GM18526 (cell line): ENCODE results near the gene SCGB2B2.

Experiments used
- POLR2A ChIP-seq: IDR thresholded peaks from 3 replicates; pipeline ENCODE4 v1.6.1; 2011; ENCODE audit not compliant: insufficient read length; ENCODE audit errors: extremely low read depth

The SCGB2B2 gene, protein sequence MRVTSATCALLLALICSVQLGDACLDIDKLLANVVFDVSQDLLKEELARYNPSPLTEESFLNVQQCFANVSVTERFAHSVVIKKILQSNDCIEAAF

DNA sequence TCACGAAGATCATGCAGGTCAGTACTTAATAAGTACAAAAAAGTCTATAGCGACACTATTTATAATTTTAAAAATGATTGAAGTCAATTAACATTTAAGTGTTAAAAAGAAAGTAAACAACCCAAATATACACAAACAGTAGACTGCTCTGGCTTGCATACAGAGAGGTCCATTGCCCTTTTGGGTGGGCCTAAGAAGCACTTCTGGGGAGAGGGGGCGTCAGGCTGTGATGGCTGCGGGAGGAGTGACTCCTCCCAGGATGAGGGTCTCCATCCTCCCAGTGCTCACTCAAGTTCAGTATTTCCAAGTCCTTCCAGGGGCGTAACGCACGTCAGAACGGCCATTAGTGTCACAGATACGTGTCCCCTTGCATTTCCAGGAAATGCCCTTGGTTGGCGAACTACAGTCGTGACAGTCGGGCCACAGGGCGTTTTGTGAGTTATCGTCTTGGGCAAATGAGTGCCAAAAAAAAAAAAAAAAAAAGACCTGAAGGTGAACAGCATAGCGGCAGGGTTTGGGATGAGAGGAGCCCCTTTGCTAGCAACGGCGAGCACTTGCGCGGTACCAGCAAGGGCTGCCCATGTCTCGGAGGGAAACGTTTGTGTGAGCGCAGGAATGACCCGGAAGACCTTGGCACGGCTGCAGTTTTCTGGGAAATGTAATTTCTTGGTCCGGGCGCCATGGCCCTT is at the start of gene SCGB2B2:
SCGB2B2 (minus strand) TSS at position 463 of the 689 bp plus-strand sequence. CDS start 82,596 bp downstream, outside the sequence.
- TF ChIP-seq POLR2A: no peak

DNA sequence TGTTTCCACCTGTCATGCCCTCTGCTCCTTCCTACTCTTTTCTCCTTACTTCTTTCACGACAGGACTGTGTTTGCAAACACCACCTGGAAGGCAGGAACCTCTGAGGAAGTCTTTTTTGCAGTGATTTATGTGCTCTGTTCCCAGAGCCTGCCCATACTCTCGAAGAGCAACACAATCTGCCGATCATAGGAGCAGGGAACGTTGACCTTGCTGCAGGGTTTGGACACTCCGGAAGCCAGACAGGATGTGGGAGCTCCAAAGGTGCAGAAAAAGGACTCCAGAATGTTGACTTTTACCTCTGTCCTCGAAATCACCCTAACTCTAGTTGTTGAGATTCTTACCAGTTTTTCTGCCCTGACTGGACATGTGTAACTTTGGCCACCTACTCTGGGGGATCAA is 48.4 kb upstream of the SCGB2B2 start:
- TF ChIP-seq POLR2A: no peak

DNA sequence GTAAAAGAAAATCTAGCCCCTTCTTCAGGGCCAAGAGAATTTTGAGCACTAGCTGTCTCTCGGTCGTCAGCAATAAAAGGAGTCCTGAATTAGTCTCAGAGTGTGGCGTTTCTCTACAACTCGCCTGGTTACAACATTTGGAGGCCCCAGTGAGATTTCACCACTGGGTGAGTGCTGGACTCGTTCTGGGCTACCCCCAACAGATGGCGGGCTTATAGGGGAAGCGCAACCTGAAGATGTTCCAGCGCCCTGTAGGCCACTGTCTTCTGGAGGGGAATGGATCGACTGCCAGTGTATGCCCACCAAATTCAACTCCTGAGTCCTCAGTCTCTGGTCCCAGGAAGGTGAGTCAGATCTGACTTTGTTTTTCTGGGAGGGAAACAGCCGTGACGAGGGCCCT is 45.4 kb upstream of the SCGB2B2 start:
- no peak for TF ChIP-seq POLR2A

DNA sequence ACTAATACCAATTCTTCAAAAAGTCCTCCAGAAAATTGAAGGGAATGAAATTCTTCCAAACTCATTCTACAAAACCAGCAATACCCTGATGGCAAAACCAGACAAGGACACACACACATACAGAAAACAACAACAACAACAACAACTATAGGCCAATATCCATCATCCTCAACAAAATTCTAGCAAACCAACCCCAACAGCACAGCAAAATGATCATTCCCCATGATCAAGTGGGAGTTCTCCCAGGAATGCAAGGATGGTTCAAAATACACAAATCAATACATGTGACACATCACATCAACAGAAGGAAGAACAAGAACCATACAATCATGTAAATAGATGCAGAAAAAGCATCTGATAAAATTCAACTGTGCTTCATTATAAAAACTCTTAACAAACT is 38.4 kb upstream of the SCGB2B2 start:
- TF ChIP-seq POLR2A: no peak

DNA sequence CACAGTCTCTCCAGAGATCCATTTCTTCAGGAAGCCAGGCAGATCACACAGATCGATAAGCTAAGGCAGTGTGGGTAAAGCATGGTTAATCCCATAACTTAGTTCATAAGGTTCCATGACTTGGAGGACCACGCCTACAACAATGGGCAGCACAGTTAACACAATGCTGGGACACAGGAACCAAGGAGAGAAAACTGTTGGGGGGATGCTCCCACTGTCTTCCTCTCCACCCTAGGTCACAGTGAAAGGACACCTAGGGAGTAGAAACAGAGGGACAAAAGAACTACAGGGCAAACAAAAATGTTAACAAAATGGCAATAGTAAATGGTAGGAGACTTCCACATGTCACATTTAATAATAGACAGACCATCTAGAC is 36.3 kb upstream of the SCGB2B2 start:
- TF ChIP-seq POLR2A: no peak

DNA sequence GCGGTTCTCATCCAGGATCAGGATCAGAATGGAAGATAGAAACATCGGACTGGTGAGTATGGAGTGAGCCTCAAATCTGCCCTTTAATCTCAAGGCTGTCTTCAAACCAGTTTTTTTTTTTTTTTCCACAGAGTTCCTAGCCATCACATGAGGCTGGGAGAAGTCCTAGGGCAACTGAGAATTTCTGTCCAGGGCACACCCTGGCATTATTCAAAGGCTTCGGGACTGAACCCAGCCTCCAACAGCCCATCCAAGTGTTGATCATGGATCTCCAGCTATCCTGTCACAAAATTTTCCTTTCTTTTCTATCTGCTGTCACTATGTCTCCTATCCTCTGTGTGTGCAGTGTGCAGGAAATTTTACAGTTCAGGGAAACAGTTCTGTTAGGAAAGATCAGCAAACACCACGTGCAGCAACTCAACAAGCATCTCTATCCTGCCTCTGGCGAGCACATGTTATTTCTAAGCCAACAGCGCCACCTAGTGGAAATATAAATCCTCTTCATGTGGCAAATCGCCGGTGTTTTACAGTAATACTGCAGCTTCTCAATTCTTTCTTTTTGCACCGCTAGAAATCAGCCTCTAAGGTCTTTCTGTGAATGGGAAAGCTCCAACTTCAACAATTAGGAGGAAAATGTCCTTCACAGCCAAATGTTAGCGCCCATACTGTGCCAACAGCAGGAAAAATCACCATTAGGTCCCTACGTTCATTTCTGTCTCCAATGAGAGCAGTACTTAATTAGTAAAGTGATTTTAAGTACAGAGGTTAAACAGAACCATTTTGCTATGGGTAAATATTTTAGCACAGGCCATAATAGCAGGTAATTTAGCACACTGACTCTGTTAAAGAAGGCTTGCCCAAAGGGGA is 35.7 kb upstream of the SCGB2B2 start:
- TF ChIP-seq POLR2A: no peak

DNA sequence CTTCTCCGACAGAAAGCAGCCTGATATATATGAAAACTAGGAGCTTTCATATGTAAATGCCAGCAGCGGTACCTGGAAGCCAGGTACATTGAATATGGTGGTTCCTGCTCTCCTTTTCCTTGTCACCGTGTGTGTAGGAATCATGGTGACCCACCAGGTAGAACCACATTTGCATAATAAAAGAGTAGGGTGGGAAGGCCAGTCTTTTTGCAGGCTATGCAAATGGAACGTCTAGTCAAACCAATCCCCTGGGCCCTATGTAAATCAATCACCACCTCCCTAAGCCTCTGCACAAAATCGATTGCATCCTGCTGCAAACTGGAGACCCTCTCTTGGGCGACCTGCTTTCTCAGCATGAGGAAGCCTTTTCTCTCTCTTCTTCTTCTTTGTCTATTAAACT is 34.9 kb upstream of the SCGB2B2 start:
- no peak for TF ChIP-seq POLR2A

DNA sequence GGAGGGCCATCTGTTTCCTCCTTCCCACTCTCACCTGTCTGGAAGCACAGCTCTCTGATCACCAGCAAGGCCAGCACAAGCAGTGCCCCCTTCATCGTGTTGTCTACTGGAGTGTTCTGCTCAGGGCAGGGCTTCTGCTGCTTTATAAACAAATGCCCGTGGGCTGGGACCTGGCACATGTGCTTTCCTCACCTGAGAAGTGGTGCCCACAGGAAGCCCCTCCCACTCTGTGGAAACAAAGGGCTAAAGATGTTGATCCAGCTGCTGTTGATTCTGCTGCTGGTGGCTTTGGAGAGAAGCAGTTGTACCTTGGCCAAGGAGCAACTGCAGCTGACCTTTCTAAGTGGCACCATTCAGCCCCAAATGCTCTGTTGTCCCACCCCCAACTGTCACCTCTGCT is 30.7 kb upstream of the SCGB2B2 start:
- no peak for TF ChIP-seq POLR2A

DNA sequence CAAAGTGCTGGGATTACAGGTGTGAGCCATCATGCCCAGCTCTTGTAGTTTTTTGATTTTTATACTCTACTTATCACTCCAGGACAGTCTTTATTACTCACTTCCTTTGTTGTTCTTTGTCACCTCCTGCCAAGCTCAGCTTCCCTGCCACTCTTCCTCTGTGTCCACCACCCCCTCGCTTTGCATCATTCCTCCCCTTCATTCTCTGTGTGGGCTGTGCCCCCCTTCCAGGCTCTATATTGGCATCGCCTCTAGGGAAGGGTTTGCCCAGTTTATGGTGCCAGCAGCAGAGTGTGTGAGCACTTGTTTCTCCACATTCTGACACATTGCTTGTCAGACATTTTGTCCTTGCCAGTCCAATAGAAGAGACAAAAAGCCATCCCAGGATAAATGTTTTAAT is 15.6 kb upstream of the SCGB2B2 start:
- TF ChIP-seq POLR2A: no peak

DNA sequence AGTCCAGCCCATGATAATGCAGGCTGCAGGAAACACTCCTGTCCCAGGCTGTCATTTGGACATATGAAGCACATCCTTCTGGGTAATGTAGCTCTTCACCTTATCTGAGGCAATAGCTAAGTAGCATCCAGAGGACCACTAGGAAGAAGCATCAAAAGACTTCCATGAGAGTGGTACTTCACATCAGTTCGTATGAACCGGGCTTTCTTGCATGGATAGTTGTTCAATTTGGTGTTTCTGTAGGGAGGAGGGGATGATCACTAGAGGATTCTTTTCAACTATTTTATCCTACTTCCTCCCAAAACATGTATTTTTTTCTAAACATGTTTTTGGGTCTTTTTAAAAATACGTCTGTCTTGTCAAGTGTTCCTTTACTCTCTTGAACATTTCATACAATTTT is 13.4 kb upstream of the SCGB2B2 start:
- TF ChIP-seq POLR2A: no peak

DNA sequence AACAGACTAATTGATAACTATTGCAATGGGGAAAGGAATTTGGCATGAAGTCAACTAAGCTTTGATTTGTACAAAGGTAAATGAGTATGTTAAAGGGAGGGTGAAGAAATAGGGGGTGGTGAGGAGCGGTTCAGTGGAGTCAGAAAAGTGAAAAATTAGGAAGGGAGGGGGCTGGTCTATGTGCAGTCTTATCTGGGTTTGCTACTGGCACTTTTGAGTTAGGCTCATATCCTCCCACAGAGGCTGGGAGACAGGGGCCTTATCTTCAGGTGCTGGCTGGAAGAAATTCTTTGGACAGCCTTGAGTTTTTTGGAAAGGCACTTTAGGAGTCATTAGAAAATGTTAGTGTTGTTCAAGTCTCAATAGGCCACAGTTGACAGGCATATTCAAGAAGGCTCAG is 11.6 kb upstream of the SCGB2B2 start:
- TF ChIP-seq POLR2A: no peak

DNA sequence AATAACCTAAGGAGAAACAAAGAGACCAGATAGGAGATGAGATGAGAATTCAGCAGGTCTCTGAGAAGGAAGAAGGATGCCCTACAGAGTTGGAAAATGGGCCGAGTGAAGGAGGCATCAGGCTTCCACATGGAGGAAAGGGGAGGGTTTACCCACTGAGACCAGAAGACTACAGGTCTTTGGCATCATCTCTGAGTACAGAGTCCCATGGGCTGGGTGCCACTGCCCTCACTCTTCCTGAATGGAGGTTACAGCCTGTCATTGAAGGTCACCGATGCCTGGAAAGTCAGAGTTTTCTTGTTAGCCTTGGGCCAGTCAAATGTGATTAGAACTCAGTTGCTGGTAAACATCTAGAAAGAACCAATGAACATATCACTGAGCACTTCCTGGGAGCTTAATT is 10.4 kb upstream of the SCGB2B2 start:
- TF ChIP-seq POLR2A: no peak

DNA sequence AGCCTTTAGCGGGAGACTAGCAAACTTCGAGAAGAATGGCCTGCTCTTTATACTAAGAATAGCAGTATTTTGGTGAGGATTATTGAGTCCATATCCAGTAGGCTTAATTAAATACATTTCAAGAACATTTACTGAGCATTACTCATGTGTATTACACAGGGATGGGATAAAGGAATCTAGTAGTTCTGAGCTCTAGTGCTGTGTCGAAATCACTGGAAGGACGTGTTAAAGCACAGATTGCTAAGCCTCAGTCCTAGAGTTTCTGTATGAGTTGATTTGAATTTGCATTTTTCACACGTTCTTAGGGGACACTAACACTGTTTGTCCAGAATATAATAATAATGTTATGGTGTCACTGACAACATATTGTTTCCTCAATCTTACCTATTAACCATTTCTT is 9.5 kb upstream of the SCGB2B2 start:
- no peak for TF ChIP-seq POLR2A

DNA sequence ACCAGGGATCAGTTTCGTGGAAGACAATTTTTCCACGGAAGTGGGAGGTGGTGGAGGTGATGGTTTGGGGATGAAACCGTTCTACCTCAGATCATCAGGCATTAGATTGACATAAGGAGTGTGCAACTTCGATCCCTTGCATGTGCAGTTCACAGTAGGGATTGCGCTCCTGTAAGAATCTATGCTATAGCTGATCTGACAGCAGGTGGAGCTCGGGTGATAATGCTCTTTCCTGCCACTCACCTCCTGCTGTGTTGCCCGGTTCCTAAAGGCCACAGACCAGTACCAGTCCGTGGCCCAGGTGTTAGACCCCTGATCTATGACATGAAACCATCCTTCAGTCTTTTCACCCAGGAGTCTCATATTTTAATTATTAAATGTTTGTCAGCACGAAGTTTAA is 4.5 kb upstream of the SCGB2B2 start:
- no peak for TF ChIP-seq POLR2A

DNA sequence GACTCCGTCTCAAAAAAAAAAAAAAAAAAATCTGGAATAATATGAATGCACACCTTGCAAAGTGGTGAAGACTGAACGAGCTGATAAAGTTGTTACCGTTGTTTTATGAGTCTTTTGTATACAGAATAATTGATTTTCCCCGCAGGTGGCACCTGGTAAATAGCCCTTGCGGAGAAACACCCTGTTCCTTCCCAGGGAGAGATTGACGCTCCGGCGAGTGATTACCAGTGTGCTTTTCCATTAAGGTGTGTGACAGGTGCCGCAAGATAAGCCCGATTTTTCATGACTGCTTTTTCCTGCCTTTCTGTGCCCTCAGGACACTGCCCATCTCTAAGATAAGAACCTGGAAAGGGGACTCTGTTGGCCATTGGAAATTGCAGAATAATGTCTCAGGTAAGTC is 1.5 kb upstream of the SCGB2B2 start:
- no peak for TF ChIP-seq POLR2A

DNA sequence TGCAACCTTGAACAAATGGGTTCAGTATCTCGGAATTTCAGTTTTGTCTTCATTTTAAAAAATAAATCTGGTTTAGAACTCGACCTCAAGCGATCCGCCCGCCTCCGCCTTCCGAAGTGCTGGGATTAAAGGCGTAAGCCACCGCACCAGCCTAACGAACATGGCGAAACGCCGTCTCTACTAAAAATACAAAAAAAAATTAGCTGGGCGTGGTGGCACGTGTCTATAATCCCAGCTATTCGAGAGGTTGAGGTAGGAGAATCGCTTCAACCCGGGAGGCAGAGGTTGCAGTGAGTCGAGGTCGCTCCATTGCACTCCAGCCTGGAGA is 1.1 kb upstream of the SCGB2B2 start:
- no peak for TF ChIP-seq POLR2A
